Measurements from ENCODE around the gene SLC66A1.

Gene SLC66A1

GRCh38 chr1:19358710-19359109 is 46.6 kb downstream of the SLC66A1 start:
- peaks cover 30% of the 10 kb centered on the region for H3K36me3 ChIP-seq (ENCODE audit: low read depth)
- no peak overlapping the region for H3K4me3 ChIP-seq (ENCODE audit: severe bottlenecking)
- peaks cover 30% of the 10 kb centered on the region for H3K4me1 ChIP-seq (ENCODE audit: insufficient read depth, poor library complexity, severe bottlenecking)
- no peak overlapping the region for H3K27ac ChIP-seq (ENCODE audit: poor library complexity, severe bottlenecking)
- DNase-seq (ENCODE audit: low spot score), result no peak
- TF ChIP-seq, protein P1, sequence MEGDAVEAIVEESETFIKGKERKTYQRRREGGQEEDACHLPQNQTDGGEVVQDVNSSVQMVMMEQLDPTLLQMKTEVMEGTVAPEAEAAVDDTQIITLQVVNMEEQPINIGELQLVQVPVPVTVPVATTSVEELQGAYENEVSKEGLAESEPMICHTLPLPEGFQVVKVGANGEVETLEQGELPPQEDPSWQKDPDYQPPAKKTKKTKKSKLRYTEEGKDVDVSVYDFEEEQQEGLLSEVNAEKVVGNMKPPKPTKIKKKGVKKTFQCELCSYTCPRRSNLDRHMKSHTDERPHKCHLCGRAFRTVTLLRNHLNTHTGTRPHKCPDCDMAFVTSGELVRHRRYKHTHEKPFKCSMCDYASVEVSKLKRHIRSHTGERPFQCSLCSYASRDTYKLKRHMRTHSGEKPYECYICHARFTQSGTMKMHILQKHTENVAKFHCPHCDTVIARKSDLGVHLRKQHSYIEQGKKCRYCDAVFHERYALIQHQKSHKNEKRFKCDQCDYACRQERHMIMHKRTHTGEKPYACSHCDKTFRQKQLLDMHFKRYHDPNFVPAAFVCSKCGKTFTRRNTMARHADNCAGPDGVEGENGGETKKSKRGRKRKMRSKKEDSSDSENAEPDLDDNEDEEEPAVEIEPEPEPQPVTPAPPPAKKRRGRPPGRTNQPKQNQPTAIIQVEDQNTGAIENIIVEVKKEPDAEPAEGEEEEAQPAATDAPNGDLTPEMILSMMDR (IDR thresholded peaks at IDR 0.05; ENCODE audit: poor library complexity, severe bottlenecking), result no peak
- no peaks in the 10 kb centered on the region for H3K27me3 ChIP-seq (ENCODE audit: insufficient read depth, poor library complexity, severe bottlenecking)
- H3K9me3 ChIP-seq (ENCODE audit: severe bottlenecking), result no peaks in the 10 kb centered on the region
- ATAC-seq (ENCODE audit: low read depth), result no peak

- TF ChIP-seq, protein P1 (IDR thresholded peaks at IDR 0.05; ENCODE audit: poor library complexity, severe bottlenecking), result no peak
- H3K27me3 ChIP-seq (ENCODE audit: insufficient read depth, poor library complexity, severe bottlenecking), result no peaks in the 10 kb centered on the region
- ATAC-seq (ENCODE audit: low read depth) (no peak), DNase-seq (ENCODE audit: low spot score) (no peak)
- no peak overlapping the region for H3K4me3 ChIP-seq (ENCODE audit: severe bottlenecking)
- H3K27ac ChIP-seq (ENCODE audit: poor library complexity, severe bottlenecking), result no peak overlapping the region
- H3K36me3 ChIP-seq (ENCODE audit: low read depth), result peaks cover 25% of the 10 kb centered on the region
- H3K9me3 ChIP-seq (ENCODE audit: severe bottlenecking), result no peaks in the 10 kb centered on the region
- H3K4me1 ChIP-seq (ENCODE audit: insufficient read depth, poor library complexity, severe bottlenecking), result peaks cover 30% of the 10 kb centered on the region
These were observed 47.2 kb downstream of the SLC66A1 start for GRCh38 chr1:19359357-19359756.

DNA sequence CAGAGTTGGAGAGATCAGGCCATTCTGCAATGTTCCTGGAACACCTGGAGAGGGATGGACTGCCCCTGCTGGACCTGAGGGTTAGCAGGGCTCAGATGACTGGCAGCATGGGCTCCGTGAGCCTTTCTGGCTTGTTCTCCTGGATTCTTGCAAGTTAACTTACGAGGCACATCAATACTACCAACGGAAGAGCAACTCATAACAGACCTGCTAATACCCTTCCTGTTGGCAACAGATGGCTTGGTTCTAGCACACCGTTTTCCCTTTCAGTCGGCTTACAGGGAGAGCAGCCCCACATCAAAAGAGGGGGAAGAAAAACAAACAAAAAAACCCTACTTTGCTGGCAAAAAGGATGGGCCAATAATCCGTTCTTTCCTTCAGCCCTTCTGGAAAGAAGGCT is 47.9 kb downstream of the SLC66A1 start:
- Histone ChIP-seq H3K27ac (ENCODE audit: poor library complexity, severe bottlenecking) (peak overlapping the region; percentile 91), H3K4me3 (ENCODE audit: severe bottlenecking) (no peak overlapping the region), H3K27me3 (ENCODE audit: insufficient read depth, poor library complexity, severe bottlenecking) (no peaks in the 10 kb centered on the region), H3K4me1 (ENCODE audit: insufficient read depth, poor library complexity, severe bottlenecking) (peaks cover 30% of the 10 kb centered on the region), H3K36me3 (ENCODE audit: low read depth) (peaks cover 19% of the 10 kb centered on the region), H3K9me3 (ENCODE audit: severe bottlenecking) (no peaks in the 10 kb centered on the region)
- ATAC-seq (ENCODE audit: low read depth) (no peak), DNase-seq (ENCODE audit: low spot score) (no peak)
- TF ChIP-seq, protein P1 (IDR thresholded peaks at IDR 0.05; ENCODE audit: poor library complexity, severe bottlenecking), result no peak

GRCh38 chr1:19360432-19360831 is 48.3 kb downstream of the SLC66A1 start:
- ATAC-seq (ENCODE audit: low read depth), result no peak

More at GRCh38 chr1:19360432-19360831, 48.3 kb downstream of the SLC66A1 start:
- no peak overlapping the region for H3K4me3 ChIP-seq (ENCODE audit: severe bottlenecking)
- H3K27ac ChIP-seq (ENCODE audit: poor library complexity, severe bottlenecking), result peak overlapping the region; percentile 91
- peaks cover 21% of the 10 kb centered on the region for H3K36me3 ChIP-seq (ENCODE audit: low read depth)
- peaks cover 30% of the 10 kb centered on the region for H3K4me1 ChIP-seq (ENCODE audit: insufficient read depth, poor library complexity, severe bottlenecking)
- TF ChIP-seq, protein P1 (IDR thresholded peaks at IDR 0.05; ENCODE audit: poor library complexity, severe bottlenecking), result no peak
- DNase-seq (ENCODE audit: low spot score), result no peak
- no peaks in the 10 kb centered on the region for H3K27me3 ChIP-seq (ENCODE audit: insufficient read depth, poor library complexity, severe bottlenecking)
- no peaks in the 10 kb centered on the region for H3K9me3 ChIP-seq (ENCODE audit: severe bottlenecking)

All from RWPE2 (cell line).